CD4-positive, CD25-positive, alpha-beta regulatory T cell (primary cell): ENCODE measurements around the gene MAFF. TPM values are rescaled to one million over a fixed set of nuclear protein-coding genes. Genes with fewer than 3 reads are reported as not detected.

Source experiments
- ATAC-seq, 2 donors: fragments of 150-1000 bp; cut with Tn5 transposase; one replicate each; pipeline ENCODE4 v1.10.0; 2021; ENCODE audit warnings: low read depth in 2 of 2, moderate number of reproducible peaks in 2 of 2, moderate library complexity in 1 of 2
- DNase-seq, 3 donors: peaks; one replicate each; pipeline versions ENCODE4 v3.0.0 to v3.0.0-alpha.2; 2012 to 2022; ENCODE audit warnings: mixed read lengths in 1 of 3
- H3K27ac ChIP-seq: one replicate; pipeline ENCODE4 v1.7.0; 2013; ENCODE audit warnings: mild to moderate bottlenecking, low read length; ENCODE audit not compliant: insufficient read depth, poor library complexity, severe bottlenecking
- H3K27me3 ChIP-seq: one replicate; pipeline ENCODE4 v1.7.0; 2013; ENCODE audit warnings: low read length; ENCODE audit not compliant: control insufficient read depth, insufficient read depth
- H3K36me3 ChIP-seq: one replicate; pipeline ENCODE4 v1.7.0; 2013; ENCODE audit warnings: mild to moderate bottlenecking, low read length, moderate library complexity; ENCODE audit not compliant: control insufficient read depth, insufficient read depth
- H3K4me1 ChIP-seq: 2 replicates; pipeline ENCODE4 v1.7.0; 2013; ENCODE audit warnings: mild to moderate bottlenecking, low read length; ENCODE audit not compliant: insufficient read depth, control insufficient read depth, poor library complexity, severe bottlenecking
- H3K4me3 ChIP-seq: one replicate; pipeline ENCODE4 v1.7.0; 2013; ENCODE audit warnings: low read depth, mild to moderate bottlenecking, low read length, moderate library complexity
- H3K9me3 ChIP-seq, 2 experiments: 1 replicate in 1 of 2; 2 replicates in 1 of 2; pipeline ENCODE4 v1.7.0; 2013; ENCODE audit warnings: low read length in 2 of 2, mild to moderate bottlenecking in 1 of 2, moderate library complexity in 1 of 2; ENCODE audit not compliant: control insufficient read depth in 2 of 2
- H3K27ac Mint-ChIP-seq, 3 donors: one replicate each; pipeline ENCODE4 v1.8.0; 2020 to 2022; ENCODE audit warnings: mild to moderate bottlenecking in 3 of 3, mixed read lengths in 3 of 3, moderate library complexity in 2 of 3
- H3K27me3 Mint-ChIP-seq: one replicate; pipeline ENCODE4 v1.8.0; 2022; ENCODE audit warnings: mild to moderate bottlenecking, mixed read lengths
- H3K36me3 Mint-ChIP-seq: one replicate; pipeline ENCODE4 v1.8.0; 2020; ENCODE audit warnings: mixed read lengths
- H3K4me1 Mint-ChIP-seq, 4 donors: one replicate each; pipeline ENCODE4 v1.8.0; 2020 to 2022; ENCODE audit warnings: mixed read lengths in 4 of 4, mild to moderate bottlenecking in 1 of 4
- H3K4me3 Mint-ChIP-seq, 4 donors: one replicate each; pipeline ENCODE4 v1.8.0; 2020 to 2022; ENCODE audit warnings: mild to moderate bottlenecking in 4 of 4, mixed read lengths in 4 of 4, moderate library complexity in 3 of 4
- H3K9me3 Mint-ChIP-seq, 7 donors: one replicate each; pipeline ENCODE4 v1.8.0; 2020 to 2022; ENCODE audit warnings: mixed read lengths in 7 of 7, mild to moderate bottlenecking in 3 of 7, moderate library complexity in 2 of 7
- polyA plus RNA-seq, 4 donors: library from polyadenylated mRNA; unstranded; fragments of 300-500 nt; fragmentation: Illumina TruSeq; gene quantifications; one replicate each; pipeline ENCODE4 v1.2.3, GENCODE V29; 2021
- total RNA-seq: library from RNA; stranded (reverse); gene quantifications from one replicate; pipeline ENCODE4 v1.2.3, GENCODE V29; 2022

The MAFF gene
- total and polyA plus RNA-seq, 5 donors from 2014 or later, result 1.4 to 39.4 (median 2.1) TPM

DNA sequence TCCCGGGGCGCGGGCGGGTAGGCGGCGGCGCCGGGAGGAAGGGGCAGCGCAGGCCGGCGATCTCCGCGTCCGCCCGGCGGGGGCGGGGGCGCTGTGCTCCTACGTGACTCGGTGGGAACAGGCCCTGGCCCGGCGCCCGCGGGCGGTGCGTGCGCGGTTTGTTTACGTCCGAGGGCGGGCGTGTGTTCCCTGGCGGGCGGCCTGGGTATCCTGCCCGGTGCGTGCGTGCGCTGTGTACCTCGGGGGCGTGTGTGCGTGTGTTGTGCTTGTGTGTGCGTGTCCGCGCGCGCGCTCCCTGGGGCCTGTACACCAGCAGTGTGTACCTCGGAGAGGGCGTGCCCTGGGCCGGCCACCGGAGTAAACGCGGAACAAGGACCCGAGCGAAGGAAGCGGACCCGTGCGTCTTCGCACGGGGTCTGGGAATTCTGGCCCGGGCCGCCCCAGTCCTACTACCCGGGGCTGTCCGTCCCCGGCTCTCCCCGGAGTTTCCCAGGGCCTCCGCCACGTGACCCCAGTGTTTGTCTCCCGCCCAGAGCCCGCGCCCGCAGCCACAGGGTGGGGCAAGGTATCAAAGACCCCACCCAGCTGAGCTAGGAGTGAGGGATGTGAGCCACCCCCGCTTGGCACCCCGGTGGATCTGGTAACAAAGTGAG is 769 bp downstream of the MAFF start:
- Histone ChIP-seq H3K27ac (peak overlapping the region; percentile 83), H3K36me3 (no peaks in the 10 kb centered on the region), H3K9me3 (no peaks in the 10 kb centered on the region), H3K4me3 (peak overlapping the region; percentile 70), H3K27me3 (no peaks in the 10 kb centered on the region), H3K4me1 (peaks cover 23% of the 10 kb centered on the region)
- Mint-ChIP-seq H3K27me3 (peaks cover 2% of the 10 kb centered on the region), H3K36me3 (no peaks in the 10 kb centered on the region), H3K4me3 (peak overlapping the region; percentile 87 to 94 (median 88)), H3K27ac (peak overlapping the region; percentile 48 to 71 (median 71)), H3K9me3 (no peaks in the 10 kb centered on the region), H3K4me1 (peaks cover 6 to 29% (median 16%) of the 10 kb centered on the region in 4 donors)
- ATAC-seq, result peak; percentile 23 to 31
- DNase-seq, result peak; percentile 41 to 65 (median 49)

GRCh38 chr22:38203090-38203810 is 1.5 kb downstream of the MAFF start:
- Histone ChIP-seq H3K27ac (peak overlapping the region; percentile 83), H3K27me3 (no peaks in the 10 kb centered on the region), H3K36me3 (no peaks in the 10 kb centered on the region), H3K4me1 (peaks cover 23% of the 10 kb centered on the region), H3K9me3 (no peaks in the 10 kb centered on the region), H3K4me3 (peak overlapping the region; percentile 70)
- Mint-ChIP-seq H3K27me3 (no peaks in the 10 kb centered on the region), H3K27ac (peak overlapping the region; percentile 71 to 86 (median 77)), H3K36me3 (no peaks in the 10 kb centered on the region), H3K4me1 (peaks cover 6 to 29% (median 18%) of the 10 kb centered on the region in 4 donors), H3K9me3 (no peaks in the 10 kb centered on the region), H3K4me3 (peak overlapping the region; percentile 87 to 94 (median 88))
- ATAC-seq, result peak; percentile 19 to 25
- DNase-seq, result peak in 2 of 3 donors; percentile 39 to 74

DNA sequence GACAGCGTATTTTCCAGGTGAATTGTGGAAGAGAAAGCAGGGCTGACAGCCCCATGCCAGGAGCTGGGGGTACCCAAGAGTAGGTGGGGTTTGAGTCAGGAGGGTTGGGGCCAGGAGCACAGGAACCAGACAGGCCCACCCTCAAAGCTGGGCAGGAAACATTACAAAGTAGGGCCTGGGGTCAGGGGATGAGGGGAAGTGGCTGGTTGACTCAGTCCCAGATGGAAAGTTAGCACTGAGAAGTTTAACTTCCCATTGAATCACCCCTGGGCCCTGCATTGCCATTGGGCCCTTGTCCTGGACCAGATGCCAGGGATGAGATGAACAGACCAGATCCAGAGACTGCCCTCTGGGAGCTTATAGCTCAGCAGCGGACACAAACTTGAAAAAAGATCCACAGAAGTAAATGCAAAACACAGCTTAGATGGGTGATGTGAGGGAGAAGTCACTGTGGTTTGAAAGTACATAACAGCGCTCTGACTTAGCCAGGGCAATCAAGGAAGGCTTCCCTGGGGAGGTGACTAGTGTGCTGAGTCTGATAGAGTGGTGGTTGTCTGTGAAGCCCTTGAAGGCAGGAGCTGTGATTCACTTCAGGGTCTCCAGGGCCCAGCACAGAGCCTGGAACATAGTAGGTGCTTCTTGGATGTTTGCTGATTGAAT is 2.2 kb downstream of the MAFF start:
- H3K4me1 ChIP-seq, result peaks cover 23% of the 10 kb centered on the region
- no peaks in the 10 kb centered on the region for H3K9me3 ChIP-seq
- Mint-ChIP-seq H3K36me3 (no peaks in the 10 kb centered on the region), H3K27me3 (no peaks in the 10 kb centered on the region), H3K27ac (peak overlapping the region; percentile 2 to 86 (median 73)), H3K4me3 (peak overlapping the region; percentile 87 to 94 (median 88)), H3K9me3 (no peaks in the 10 kb centered on the region), H3K4me1 (peaks cover 6 to 29% (median 18%) of the 10 kb centered on the region in 4 donors)
- peak overlapping the region; percentile 70 for H3K4me3 ChIP-seq
- DNase-seq, result no peak
- H3K36me3 ChIP-seq, result no peaks in the 10 kb centered on the region
- no peak for ATAC-seq
- H3K27me3 ChIP-seq, result no peaks in the 10 kb centered on the region
- H3K27ac ChIP-seq, result peak overlapping the region; percentile 83

DNA sequence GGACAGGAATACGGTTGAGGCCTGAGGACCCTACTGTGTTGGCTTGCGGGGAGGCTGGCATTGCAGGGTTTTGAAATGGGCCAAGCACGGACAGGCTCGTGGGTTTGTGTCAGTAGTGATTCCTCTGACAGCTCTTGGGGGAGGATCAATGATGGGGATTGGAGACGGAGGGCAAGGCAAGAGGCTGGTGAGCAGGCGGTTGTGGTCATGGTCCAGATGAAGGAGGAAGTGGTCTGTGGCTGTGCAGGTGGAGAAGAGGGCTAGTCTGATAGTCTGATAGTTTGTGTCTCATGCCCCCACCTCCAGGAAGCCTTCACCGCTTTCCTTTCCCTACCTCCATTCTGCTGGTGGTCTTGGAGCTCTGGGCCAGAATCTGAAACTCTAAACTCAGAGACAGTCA is 3.0 kb downstream of the MAFF start:
- Mint-ChIP-seq H3K4me3 (peak overlapping the region; percentile 56 to 88 (median 75)), H3K27ac (peak overlapping the region; percentile 2 to 86 (median 73)), H3K4me1 (peaks cover 6 to 26% (median 18%) of the 10 kb centered on the region in 4 donors), H3K27me3 (no peaks in the 10 kb centered on the region), H3K9me3 (no peaks in the 10 kb centered on the region), H3K36me3 (no peaks in the 10 kb centered on the region)
- Histone ChIP-seq H3K27ac (no peak overlapping the region), H3K4me1 (peaks cover 23% of the 10 kb centered on the region), H3K27me3 (no peaks in the 10 kb centered on the region), H3K4me3 (no peak overlapping the region), H3K36me3 (no peaks in the 10 kb centered on the region), H3K9me3 (no peaks in the 10 kb centered on the region)
- DNase-seq, result no peak
- ATAC-seq, result no peak

GRCh38 chr22:38205261-38206128 is 3.7 kb downstream of the MAFF start:
- ATAC-seq (no peak), DNase-seq (no peak)
- H3K9me3 Mint-ChIP-seq, result no peaks in the 10 kb centered on the region
- Histone ChIP-seq H3K4me1 (peaks cover 23% of the 10 kb centered on the region), H3K27me3 (no peaks in the 10 kb centered on the region), H3K27ac (no peak overlapping the region), H3K9me3 (no peaks in the 10 kb centered on the region), H3K4me3 (no peak overlapping the region), H3K36me3 (no peaks in the 10 kb centered on the region)
- no peaks in the 10 kb centered on the region for H3K27me3 Mint-ChIP-seq
- peak overlapping the region in 3 of 4 donors; percentile 11 to 88 (median 80) for H3K4me3 Mint-ChIP-seq
- peaks cover 6 to 26% (median 18%) of the 10 kb centered on the region in 4 donors for H3K4me1 Mint-ChIP-seq
- peak overlapping the region in 2 of 3 donors; percentile 2 to 73 for H3K27ac Mint-ChIP-seq
- H3K36me3 Mint-ChIP-seq, result no peaks in the 10 kb centered on the region

DNA sequence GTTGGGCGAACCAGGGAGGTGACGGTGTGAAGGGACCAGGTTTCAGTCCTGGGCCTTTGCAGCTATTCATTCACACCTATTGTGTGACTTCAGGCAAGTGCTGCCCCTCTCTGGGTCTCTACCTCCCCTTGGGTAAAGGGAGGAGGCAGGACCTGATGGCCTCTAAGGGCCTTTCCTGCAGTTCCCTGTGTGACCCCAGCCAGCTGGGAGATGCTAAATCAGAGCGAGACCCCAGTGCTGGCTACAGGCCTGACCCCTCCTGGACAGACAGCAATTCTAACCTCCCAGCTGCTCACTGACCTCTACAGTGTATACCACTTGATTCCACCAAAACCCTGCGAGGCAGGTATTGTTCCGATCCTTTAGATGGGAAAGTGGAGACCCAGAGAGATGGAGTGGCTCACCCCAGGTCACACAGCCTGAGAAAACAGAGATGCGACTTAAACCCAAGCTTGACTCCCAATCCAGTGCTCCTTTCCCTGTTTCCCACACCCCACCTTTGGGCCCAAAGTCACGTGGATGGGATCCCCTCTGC is 6.2 kb downstream of the MAFF start:
- Mint-ChIP-seq H3K27me3 (no peaks in the 10 kb centered on the region), H3K27ac (no peak overlapping the region), H3K9me3 (no peaks in the 10 kb centered on the region), H3K4me3 (no peak overlapping the region), H3K36me3 (no peaks in the 10 kb centered on the region), H3K4me1 (peaks cover 0 to 21% (median 8%) of the 10 kb centered on the region in 4 donors)
- ATAC-seq (no peak), DNase-seq (no peak)
- Histone ChIP-seq H3K4me1 (peaks cover 8% of the 10 kb centered on the region), H3K36me3 (no peaks in the 10 kb centered on the region), H3K27ac (no peak overlapping the region), H3K4me3 (no peak overlapping the region), H3K27me3 (no peaks in the 10 kb centered on the region), H3K9me3 (no peaks in the 10 kb centered on the region)

- H3K27me3 ChIP-seq, result no peaks in the 10 kb centered on the region
- Mint-ChIP-seq H3K4me1 (peaks cover 0 to 26% (median 10%) of the 10 kb centered on the region in 4 donors), H3K27ac (no peak overlapping the region), H3K9me3 (no peaks in the 10 kb centered on the region), H3K36me3 (peaks cover 4% of the 10 kb centered on the region), H3K27me3 (no peaks in the 10 kb centered on the region), H3K4me3 (no peak overlapping the region)
- no peaks in the 10 kb centered on the region for H3K9me3 ChIP-seq
- ATAC-seq (no peak), DNase-seq (no peak)
- no peak overlapping the region for H3K4me3 ChIP-seq
- no peaks in the 10 kb centered on the region for H3K36me3 ChIP-seq
- H3K4me1 ChIP-seq, result peaks cover 2% of the 10 kb centered on the region
- H3K27ac ChIP-seq, result no peak overlapping the region
These were observed 6.8 kb downstream of the MAFF start for GRCh38 chr22:38208551-38208968.
